ENCODE results near the gene MS4A6E.

- TF ChIP-seq CTCF (IDR thresholded peaks at IDR 0.05): no peak
- no peak for TF ChIP-seq POLR2A (IDR thresholded peaks at IDR 0.05)
These were observed 1.4 kb downstream of the MS4A6E start for GRCh38 chr11:60328460-60328859.
